Vagina (tissue), 2 donors: Measurements from ENCODE around the gene ACVR1.

Experiments
- CTCF ChIP-seq, 3 experiments: fragments of 450-650 bp in 2 of 3; fragments of 200-600 bp in 1 of 3; sonication (generic) in 1 of 3; IDR thresholded peaks; one replicate each; pipeline ENCODE4 v1.5.1; 2017 to 2019; ENCODE audit warnings: antibody characterized with exemption in 3 of 3, mild to moderate bottlenecking in 2 of 3, moderate library complexity in 2 of 3
- POLR2AphosphoS5 ChIP-seq, 2 donors: sonication (generic); formaldehyde crosslinking; IDR thresholded peaks; one replicate each; pipeline ENCODE4 v1.9.0; 2017; ENCODE audit warnings: antibody characterized with exemption in 2 of 2, mild to moderate bottlenecking in 2 of 2, low read depth in 1 of 2; ENCODE audit not compliant: insufficient read depth in 1 of 2

GRCh38 chr2:157786663-157787363 lies 89.3 kb downstream of the ACVR1 start:
- peak in 1 of 2 donors; percentile 66 for TF ChIP-seq POLR2AphosphoS5 (IDR thresholded peaks at IDR 0.05; ENCODE audit: insufficient read depth in 1 of 2, low read depth in 1 of 2)
- no peak for TF ChIP-seq CTCF (IDR thresholded peaks at IDR 0.05)
